Peyer's patch (tissue), 4 donors: Measurements from ENCODE around the gene LEMD1.

Experiments used
- POLR2A ChIP-seq, 2 donors: fragments of 450-650 bp; IDR thresholded peaks; one replicate each; pipeline ENCODE4 v1.5.1; 2017; ENCODE audit warnings: antibody characterized with exemption in 2 of 2, mild to moderate bottlenecking in 2 of 2, moderate library complexity in 2 of 2
- TF ChIP-seq, protein P1 (sequence below), 6 experiments: fragments of 450-650 bp in 4 of 6; fragments of 200-600 bp in 2 of 6; sonication (generic) in 1 of 6; IDR thresholded peaks; one replicate each; pipeline ENCODE4 v1.5.1; 2017 to 2019; ENCODE audit warnings: antibody characterized with exemption in 6 of 6, mild to moderate bottlenecking in 3 of 6, moderate library complexity in 1 of 6

GRCh38 chr1:205440476-205441317 lies 18.8 kb upstream of the LEMD1 start:
- TF ChIP-seq, protein P1, sequence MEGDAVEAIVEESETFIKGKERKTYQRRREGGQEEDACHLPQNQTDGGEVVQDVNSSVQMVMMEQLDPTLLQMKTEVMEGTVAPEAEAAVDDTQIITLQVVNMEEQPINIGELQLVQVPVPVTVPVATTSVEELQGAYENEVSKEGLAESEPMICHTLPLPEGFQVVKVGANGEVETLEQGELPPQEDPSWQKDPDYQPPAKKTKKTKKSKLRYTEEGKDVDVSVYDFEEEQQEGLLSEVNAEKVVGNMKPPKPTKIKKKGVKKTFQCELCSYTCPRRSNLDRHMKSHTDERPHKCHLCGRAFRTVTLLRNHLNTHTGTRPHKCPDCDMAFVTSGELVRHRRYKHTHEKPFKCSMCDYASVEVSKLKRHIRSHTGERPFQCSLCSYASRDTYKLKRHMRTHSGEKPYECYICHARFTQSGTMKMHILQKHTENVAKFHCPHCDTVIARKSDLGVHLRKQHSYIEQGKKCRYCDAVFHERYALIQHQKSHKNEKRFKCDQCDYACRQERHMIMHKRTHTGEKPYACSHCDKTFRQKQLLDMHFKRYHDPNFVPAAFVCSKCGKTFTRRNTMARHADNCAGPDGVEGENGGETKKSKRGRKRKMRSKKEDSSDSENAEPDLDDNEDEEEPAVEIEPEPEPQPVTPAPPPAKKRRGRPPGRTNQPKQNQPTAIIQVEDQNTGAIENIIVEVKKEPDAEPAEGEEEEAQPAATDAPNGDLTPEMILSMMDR (IDR thresholded peaks at IDR 0.05) = peak in 2 of 6 experiments; percentile 8 to 9
- peak in 1 of 2 donors; percentile 68 for TF ChIP-seq POLR2A (IDR thresholded peaks at IDR 0.05)
